ENCODE results near the gene APOBR. TPM values are rescaled to one million over a fixed set of nuclear protein-coding genes. Genes with fewer than 3 reads are reported as not detected.

The APOBR gene
- total and polyA plus RNA-seq, 10 of the 15 experiments (the other 5 are each of a cell fraction or from before 2014, with no cell fraction given) = 0.04 to 2.5 (median 0.54) TPM; not detected in 1

- no peak for TF ChIP-seq CEBPZ (IDR thresholded peaks at IDR 0.05; ENCODE audit: low read depth, low read length)
- TF ChIP-seq KDM1A (IDR thresholded peaks at IDR 0.05; ENCODE audit: borderline replicate concordance) = no peak
- TF ChIP-seq SREBF1 (IDR thresholded peaks at IDR 0.05; ENCODE audit: low read length) = no peak; the same call in 1 of the 2 replicates
- TF ChIP-seq DPF2 (IDR thresholded peaks at IDR 0.05) = 0 out of 2 replicates have a peak, but pooled peaks have one; percentile 27
- no peak for TF ChIP-seq SKIL (IDR thresholded peaks at IDR 0.05; ENCODE audit: low read depth, poor library complexity, severe bottlenecking)
- no peak for TF ChIP-seq CHD2 (IDR thresholded peaks at IDR 0.05; ENCODE audit: borderline replicate concordance, low read depth, low read length)
- TF ChIP-seq RAD21 (IDR thresholded peaks at IDR 0.05; ENCODE audit: insufficient read depth, low read depth, low read length) = no peak
- no peak for TF ChIP-seq RBBP5 (conservative IDR thresholded peaks at IDR 0.05)
- TF ChIP-seq STAT1 (conservative IDR thresholded peaks at IDR 0.05) = peak; percentile 88; the same call in 1 of the 2 replicates
- TF ChIP-seq IKZF2 (IDR thresholded peaks at IDR 0.05) = no peak; a peak in 1 of 4 replicates
- no peak for TF ChIP-seq POLR2AphosphoS2 (IDR thresholded peaks at IDR 0.05; ENCODE audit: low read depth, low read length)
- TF ChIP-seq CBFB (IDR thresholded peaks at IDR 0.05; ENCODE audit: low read depth) = peak; percentile 67; the same call in 1 of the 2 replicates
- no peak for TF ChIP-seq ZBED1 (IDR thresholded peaks at IDR 0.05; ENCODE audit: borderline replicate concordance)
- no peak for TF ChIP-seq LARP7 (IDR thresholded peaks at IDR 0.05)
- TF ChIP-seq EED (IDR thresholded peaks at IDR 0.05; ENCODE audit: low read depth) = no peak; the same call in 1 of the 2 replicates
- TF ChIP-seq ZSCAN29 (IDR thresholded peaks at IDR 0.05) = no peak
- no peak for TF ChIP-seq BACH1 (IDR thresholded peaks at IDR 0.05; ENCODE audit: borderline replicate concordance)
- TF ChIP-seq NFYB (IDR thresholded peaks at IDR 0.05; ENCODE audit: insufficient read depth, low read depth, low read length) = no peak
- no peak for TF ChIP-seq STAT3 (IDR thresholded peaks at IDR 0.05; ENCODE audit: low read depth, low read length)
- TF ChIP-seq REST (IDR thresholded peaks at IDR 0.05; ENCODE audit: low read depth, low read length) = no peak
- no peak for TF ChIP-seq MEF2A (IDR thresholded peaks at IDR 0.05; ENCODE audit: insufficient read depth, low read depth, low read length)
- no peak for TF ChIP-seq EZH2 (IDR thresholded peaks at IDR 0.05; ENCODE audit: borderline replicate concordance, control insufficient read depth, low read depth, low read length)
- peak; percentile 77; the same call in 1 of the 2 replicates for TF ChIP-seq ZNF207 (IDR thresholded peaks at IDR 0.05; ENCODE audit: borderline replicate concordance)
Measured at GRCh38 chr16:28491970-28492474, 2.4 kb upstream of the APOBR start, which contains the start of gene CLN3 (continued).

All from GM12878 (cell line).